Right lobe of liver (tissue), 4 donors: ENCODE results near the gene PLCE1.

ENCODE experiments used
- CTCF ChIP-seq, 4 donors: fragments of 200-600 bp in 3 of 4; fragments of 450-650 bp in 1 of 4; IDR thresholded peaks; one replicate each; pipeline versions ENCODE4 v1.5.1 to v1.8.0; 2016 to 2022; ENCODE audit warnings: antibody characterized with exemption in 4 of 4, mild to moderate bottlenecking in 2 of 4
- POLR2A ChIP-seq: fragments of 450-650 bp; IDR thresholded peaks from one replicate; pipeline ENCODE4 v1.6.1; 2017; ENCODE audit warnings: antibody characterized with exemption, mild to moderate bottlenecking
- donor health status: DM: no; HTN: no; CAD: no.
- donor health status: DM: no; HTN: no; CAD: no.
- donor health status: DM: no; HTN: yes; CAD: no.

- no peak for TF ChIP-seq POLR2A
- TF ChIP-seq CTCF (IDR thresholded peaks at IDR 0.05), result no peak
These were observed 36.2 kb downstream of the PLCE1 start for GRCh38 chr10:94029955-94030354.
